ENCODE data around the gene SH3BP1.
"Not testable (repeated sequence)": the region's sequence is repeated elsewhere in the genome, so short reads cannot be mapped to it uniquely, and the experiment has no call there.

The SH3BP1 gene

DNA sequence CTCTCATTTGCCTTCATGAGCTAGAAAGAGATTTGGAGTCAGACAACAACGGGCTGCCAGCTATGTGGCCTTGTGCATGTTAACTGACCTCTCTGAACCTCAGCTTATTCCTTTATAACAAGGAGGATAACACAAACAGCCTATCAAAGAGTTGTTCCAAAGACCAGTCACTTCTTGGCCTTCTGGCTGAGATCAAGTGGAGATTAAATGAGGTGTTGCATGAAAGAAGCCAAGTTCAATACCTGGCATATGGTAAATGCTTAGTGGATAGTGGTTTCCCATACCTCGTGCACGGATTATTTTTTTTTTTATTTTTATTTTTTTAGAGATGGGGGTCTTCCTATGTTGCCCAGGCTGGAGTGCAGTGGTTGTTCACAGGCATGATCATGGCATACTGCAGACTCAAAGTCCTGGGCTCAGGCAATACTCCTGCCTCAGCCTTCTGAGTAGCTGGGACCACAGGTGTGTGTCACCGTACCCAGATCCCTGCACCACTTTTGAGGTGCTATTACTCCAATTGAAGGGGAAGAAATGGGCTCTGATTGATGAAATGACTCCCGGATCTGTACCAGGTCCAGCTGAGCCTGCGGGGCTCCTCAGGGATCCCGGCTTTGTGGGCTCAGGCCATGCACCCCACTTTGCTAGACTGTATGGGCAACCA, 40.9 kb downstream of the SH3BP1 start:
- DNase-seq = no peak

DNA sequence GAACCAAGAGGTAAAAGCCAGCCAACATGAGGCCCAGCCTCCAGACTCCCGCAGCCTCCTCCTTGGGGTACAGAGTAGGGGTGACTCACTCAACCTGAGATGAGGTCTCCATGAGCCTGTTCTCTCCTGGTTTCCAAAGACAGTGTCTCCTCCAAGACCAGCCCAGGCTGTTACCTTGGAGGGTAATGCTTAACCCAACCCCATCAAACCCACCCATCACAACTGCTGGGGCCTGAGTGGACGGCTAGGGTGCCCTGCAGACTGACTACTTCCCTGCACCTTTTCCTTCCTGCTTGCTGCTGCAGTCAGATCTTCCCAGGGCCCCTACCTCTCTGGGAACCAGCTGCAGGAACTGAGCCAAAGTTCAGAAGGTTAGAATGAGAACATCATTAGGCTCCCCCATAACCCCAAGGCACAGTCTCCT, 41.5 kb downstream of the SH3BP1 start:
- DNase-seq = no peak

DNA sequence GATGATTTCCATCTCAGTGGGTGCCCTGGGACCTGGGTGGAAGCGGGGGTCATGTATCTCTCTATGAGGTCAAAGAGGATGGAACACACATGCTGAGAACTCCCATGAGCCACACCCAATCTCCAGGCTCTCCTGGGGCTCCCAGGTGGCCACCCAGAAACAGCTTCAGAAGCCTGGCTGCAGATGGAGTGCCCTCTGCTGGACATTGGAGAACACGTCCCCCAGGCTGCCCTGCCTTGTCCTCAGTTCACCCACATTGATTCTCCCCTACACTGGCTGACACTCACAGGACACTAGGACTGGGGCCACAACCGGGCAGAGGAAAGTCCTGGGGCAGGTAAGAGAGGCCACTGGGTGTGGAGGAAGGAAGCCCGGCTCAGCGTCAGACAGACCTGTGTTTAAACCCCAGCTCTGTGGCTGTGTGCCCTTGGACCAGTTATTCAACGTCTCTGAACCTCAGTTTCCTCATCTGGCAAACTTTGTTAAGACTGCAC, 42.1 kb downstream of the SH3BP1 start:
- DNase-seq = peak; percentile 90

DNA sequence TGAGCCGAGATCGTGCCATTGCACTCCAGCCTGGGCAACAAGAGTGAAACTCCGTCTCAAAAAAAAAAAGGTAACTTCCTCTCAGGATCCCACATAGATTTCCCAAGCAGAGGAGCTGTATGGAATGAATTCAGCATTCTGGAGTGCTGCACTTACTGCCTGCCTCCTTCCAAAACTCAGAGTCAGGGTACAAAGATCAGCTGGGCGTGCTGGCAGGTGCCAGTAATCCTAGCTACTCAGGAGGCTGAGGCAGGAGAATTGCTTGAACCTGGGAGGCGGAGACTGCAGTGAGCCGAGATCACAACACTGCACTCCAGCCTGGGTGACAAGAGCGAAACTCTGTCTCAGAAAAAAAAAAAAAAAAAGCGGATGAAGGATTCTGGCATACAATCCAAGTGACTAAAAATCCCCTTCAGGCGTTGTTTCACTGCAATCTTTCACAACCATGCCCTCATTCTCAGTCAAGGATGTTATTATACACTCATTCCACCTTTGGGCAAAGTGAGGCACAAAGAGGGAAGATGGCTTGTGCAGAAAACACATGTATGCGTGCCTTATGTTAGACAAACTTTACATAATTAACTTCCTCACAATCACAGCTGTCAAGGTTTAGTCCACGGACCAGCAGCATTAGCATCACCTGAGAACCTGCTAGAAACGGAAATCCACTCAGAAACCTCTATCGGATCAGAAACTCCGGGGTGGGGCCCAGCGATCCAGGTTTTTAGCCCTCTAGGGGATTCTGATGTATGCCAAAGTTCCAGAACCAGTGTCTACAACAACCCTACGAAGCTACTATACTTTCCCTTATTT, 45.5 kb downstream of the SH3BP1 start:
- no peak for DNase-seq

DNA sequence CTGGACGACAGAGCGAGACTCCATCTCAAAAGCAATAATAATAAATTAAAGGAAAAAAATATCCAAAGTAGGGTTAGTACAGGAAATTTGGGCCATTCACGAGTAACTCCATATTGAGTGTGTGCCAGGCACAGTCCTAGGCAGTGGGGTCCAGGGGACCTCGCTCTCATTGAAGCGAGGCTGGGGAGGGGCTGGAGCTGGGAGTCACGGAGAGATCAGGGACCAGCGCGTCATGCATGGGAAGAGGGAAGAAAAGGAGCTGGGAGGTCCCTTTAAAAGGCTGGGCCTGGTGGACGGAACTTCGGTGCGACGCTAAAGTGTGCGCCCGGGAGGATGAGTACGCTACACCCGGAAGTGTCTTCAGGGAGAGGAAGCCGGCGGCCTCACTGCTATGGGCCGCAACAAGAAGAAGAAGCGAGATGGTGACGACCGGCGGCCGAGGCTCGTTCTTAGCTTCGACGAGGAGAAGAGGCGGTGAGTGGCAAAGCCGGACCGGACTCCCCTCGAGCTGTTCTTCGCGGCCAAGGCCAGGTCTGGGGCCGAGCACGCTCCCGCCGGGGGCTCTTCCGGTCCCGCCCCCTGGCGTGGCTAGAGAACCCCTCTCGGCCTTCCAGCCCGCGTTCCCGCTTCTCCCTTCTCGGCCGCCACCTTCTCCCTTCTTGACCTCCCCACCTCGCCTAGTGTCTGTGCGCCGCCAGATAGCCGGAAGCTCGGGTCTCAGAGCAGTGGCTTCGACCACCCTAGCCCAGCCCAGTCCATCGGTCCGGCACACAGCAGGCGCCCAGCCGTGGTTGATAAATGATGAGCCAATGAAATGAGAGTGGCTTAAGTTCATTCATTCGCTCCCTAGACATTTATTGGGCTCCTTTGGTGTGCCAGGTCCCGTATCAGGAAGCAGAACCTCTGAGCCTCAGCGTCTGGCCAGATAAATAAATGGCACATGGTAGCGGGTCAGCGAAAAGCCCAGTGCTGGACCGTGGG, 46.8 kb downstream of the SH3BP1 start, which contains the start of gene NOL12:
NOL12 (plus strand) TSS at position 342 of the 981 bp plus-strand sequence; CDS start at position 392, 50 bp downstream.
- DNase-seq = peak; percentile 95

DNA sequence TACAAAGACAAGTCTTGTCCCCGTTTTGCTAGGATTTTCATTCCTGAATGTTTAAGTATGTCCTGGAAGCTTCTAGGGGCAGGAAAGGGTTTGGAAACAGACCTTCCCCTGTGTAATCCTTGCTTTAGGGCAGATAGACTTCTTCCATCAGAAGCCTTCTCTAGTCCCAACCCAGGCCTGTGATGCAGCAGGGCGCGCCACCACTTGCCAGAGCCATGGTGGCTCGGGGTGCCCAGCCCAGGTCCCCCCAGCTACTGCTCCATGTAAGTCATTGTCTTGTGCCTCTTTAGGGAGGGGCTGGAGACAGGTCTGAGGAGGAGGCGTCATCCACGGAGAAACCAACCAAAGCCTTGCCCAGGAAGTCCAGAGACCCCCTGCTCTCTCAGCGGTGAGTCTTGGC, 50.9 kb downstream of the SH3BP1 start:
- no peak for DNase-seq

DNA sequence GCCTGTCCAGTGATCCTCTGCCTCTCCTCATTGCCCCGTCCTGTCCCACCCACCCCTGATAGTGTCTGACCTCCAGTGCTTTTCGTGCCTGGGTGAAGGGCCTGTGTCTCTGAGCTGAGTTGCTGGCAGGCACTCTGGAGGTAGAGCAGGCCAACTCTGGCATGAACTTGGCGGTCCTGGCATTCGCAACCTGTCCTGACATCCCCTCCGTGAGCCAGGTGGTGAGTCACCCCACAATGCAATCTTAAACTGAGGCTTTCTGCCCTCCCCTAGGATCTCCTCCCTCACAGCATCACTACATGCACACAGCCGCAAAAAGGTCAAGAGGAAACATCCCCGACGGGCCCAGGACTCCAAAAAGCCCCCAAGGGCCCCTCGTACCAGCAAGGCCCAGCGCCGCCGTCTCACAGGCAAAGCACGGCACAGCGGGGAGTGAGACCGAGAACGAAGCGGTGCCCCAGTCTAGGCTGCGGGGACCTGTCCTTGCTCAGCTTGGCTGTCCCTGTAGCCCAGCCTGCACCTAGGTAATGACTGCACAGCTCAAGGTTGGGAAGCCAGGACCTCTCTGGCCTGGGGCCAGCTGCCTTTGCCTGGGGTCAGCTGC, 51.5 kb downstream of the SH3BP1 start:
- DNase-seq = no peak

DNA sequence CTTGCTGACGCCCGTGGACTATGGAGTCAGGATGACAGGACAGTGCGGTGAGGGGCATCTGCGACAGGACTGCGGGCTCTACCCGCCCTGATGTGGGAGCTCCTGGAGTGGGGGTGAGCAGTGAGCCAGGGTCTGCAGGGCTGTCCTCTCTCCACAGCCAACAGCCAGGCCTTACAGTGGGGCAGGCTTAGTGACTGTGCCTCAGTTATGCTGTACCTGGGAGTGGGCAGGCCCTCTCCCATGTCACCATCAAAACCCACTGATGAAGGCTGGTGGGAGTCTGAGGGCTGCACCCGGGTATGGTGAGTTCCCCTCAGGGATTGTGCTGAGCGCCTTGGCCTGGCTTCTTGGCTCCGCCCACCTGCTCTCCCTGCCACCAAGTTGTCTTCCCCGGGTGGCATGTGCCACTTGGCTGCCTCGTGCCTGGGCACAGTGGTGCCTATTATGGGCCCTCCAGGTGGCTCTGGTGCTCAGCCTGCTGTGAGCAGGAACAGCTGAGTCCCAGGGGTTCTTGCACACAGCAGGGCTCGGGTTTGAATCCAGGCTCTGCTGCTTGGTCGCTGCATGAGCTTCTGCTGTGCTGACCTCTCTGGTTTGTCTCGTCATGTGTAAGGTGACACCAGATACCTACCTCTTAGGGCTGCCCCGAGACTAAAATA, 53.3 kb downstream of the SH3BP1 start:
- no peak for DNase-seq

DNA sequence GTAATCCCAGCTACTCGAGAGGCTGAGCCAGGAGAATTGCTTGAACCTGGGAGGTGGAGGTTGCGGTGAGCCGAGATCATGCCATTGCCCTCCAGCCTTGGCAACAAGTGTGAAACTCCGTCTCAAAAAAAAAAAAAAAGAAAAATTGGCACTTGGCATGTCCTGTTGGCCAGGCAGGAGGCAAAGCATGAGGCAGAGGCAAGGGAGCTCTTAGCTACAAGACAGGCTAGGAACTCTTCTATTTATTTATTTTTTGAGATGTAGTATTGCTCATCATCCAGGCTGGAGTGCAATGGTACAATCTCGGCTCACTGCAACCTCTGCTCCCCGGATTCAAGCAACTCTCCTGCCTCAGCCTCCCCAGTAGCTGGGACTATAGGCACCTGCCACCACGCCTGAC, 54.7 kb downstream of the SH3BP1 start:
- not testable (repeated sequence) for DNase-seq

DNA sequence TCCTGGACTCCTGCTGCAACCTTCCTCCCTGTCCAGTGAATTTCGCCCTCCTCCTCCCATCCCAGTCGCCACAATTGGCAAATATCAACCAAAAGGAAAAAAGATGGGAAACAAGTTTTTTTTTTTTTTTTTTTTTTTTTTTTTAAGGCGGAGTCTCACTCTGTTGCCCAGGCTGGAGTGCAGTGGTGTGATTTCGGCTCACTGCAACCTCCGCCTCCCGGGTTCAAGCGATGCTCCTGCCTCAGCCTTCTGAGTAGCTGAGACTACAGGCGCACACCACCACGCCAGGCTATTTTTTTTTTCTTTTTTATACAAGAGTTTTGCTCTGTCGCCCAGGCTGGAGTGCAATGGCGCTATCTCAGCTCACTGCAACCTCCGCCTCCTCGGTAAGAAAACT, 56.8 kb downstream of the SH3BP1 start:
- not testable (repeated sequence) for DNase-seq

DNA sequence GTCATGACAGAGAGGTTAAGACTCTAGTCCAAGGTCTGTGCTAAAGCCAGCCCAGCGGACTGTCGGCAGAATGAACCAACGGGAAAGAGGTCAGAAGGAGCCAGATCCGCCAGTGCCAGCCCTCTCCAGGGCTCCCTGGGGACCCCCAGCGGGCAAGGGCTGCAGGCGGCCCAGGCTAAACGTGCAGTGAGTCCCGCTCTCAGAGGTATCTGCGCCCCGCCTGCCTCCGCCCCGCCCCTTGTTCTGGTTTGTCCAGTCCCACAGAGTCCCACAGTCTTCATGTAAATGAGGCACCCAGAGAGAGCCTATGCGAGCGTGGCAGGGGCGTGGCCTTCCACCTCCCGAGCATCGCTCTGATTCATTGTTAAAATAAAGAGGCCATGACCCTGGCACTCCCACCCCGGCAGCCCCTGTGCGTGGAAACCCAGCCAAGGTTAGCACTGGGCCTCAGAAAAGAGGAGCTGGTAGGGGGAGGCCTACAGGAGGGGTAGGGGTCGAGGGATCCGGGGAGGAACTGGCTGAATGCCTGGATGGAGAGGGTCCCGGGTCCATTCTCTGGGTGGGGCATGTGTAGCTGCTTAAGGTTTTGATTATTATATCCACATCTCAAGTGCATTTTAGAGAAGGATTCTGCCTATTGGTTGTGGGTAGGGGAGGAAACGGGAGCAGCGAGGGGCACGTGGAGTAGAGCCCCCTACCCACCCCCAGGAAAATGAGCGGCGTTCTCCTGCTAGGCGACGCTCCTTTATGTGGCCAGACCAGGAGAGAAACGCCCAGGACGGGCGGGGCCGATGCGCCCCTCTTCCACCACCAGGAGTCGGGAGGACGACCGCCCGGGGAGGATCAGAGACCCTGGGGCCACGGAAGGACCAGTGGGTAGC, 57.4 kb downstream of the SH3BP1 start, which contains the start of gene TRIOBP:
TRIOBP (plus strand) TSS at position 392 of the 881 bp plus-strand sequence. CDS start 4,318 bp downstream, outside the sequence.
- DNase-seq = peak; percentile 99

DNA sequence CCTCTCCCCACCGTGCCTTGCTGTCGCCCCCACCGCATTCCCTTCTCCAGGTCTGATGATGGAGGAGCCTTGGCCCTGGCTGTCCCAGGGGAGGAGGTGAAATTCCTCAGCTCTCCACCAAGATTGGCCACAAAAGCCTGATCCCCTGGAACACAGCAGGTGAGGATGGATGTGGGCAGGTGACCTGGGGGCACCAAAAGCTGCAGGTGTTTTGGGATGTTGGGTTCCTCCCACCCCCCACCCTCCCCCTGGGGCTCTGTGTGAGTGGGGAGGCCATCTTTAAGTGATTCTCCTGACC, 58.0 kb downstream of the SH3BP1 start:
- DNase-seq = no peak

DNA sequence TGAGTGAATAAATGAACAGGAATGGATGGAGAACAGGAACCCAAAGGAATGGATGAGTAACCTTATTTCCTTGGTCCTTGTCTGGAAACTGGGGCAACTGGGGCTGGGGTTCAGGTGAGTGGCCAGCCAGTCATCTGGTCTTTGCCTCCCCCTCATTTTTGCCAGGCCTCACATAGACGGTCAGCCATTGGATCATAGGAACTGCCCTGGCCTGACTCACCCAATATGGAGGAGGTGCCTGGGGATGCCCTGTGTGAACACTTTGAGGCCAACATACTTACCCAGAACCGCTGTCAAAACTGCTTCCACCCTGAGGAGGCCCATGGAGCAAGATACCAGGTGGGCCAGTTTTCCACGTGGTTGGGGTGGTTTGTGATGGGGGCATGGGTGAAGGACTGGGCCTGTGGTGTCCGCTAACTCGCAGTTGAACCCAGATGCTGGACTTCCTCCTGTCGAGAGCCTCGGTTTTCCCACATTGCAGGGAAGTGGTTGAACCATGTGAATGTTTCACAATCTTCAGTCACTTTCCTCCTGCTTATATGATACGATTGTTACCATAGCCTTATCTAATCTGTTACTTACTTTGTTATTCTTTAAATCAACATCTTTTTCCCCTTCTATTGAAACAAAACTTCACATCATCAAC, 61.8 kb downstream of the SH3BP1 start:
- DNase-seq = peak; percentile 74

DNA sequence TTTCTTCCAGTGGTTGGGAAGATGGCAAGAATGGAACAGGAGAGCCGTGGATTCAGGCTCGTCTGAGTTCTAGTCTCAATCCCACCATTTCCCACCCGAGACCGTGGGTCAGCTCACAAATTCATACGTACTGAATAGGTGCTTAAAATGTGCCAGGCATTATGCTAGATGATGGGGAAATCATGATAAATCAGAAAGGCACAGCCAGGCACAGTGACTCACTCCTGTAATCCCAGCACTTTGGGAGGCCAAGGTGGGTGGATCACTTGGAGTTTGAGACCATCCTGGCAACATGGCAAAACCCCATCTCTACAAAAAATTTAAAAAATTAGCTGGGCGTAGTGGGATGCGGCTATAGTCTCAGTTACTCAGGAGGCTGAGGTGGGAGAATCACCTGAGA, 64.4 kb downstream of the SH3BP1 start:
- DNase-seq = no peak

DNA sequence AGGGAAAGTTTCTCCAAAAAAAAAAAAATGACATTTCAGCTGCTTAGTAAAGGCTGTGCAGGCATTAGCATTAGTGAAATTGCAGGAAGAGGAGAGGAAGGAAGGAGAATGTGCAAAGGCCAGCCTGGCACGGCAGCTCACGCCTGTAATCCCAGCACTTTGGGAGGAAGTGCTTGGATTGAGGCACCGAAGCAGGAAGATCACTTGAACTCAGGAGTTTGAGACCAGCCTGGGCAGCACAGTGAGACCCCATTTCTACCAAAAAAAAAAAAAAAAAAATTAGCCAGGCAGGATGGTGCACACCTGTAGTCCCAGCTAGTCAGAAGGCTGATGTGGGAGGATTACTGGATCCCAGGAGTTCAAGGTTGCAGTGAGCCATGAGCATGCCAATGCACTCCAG, 65.2 kb downstream of the SH3BP1 start:
- DNase-seq = no peak

DNA sequence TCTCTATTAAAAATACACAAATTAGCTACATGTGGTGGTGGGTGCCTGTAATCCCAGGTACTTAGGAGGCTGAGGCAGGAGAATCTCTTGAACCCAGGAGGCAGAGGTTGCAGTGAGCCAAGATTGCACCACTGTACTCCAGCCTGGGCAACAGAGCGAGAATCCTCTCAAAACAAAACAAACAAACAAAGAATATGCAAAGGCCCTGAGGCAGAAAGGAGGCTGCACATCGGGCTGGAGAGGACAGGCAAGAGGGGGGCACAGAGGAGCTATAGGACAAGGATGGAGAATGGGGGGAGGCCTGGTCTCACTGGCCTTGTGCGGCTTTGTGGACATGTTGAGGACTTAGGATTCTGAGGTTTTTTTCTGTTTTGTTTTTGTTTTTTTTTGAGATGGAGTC, 65.7 kb downstream of the SH3BP1 start:
- no peak for DNase-seq
